CD8-positive, alpha-beta memory T cell (primary cell): Measurements from ENCODE around the gene FGF5. TPM values are rescaled to one million over a fixed set of nuclear protein-coding genes. Genes with fewer than 3 reads are reported as not detected.

Source experiments
- CTCF ChIA-PET: fragments of 350-600 bp; sonication (Branson Sonifier 250); formaldehyde crosslinking; loops from one replicate; lab custom pipeline; 2021; ENCODE audit warnings: antibody characterized with exemption; lab: Charles Lee
- POLR2A ChIA-PET: fragments of 350-600 bp; sonication (Branson Sonifier 250); formaldehyde crosslinking; loops from one replicate; lab custom pipeline; 2021; ENCODE audit warnings: antibody characterized with exemption; lab: Charles Lee
- DNase-seq, 5 donors: peaks; one replicate each; pipeline versions ENCODE4 v3.0.0 to v3.0.0-alpha.2; 2020 to 2022; ENCODE audit warnings: mixed read lengths in 1 of 5
- H3K27ac ChIP-seq: one replicate; pipeline ENCODE4 v1.7.0; 2013; ENCODE audit warnings: low read depth, mild to moderate bottlenecking, low read length, moderate library complexity
- H3K27me3 ChIP-seq: 2 replicates; pipeline ENCODE4 v1.7.0; 2013; ENCODE audit warnings: low read length, mild to moderate bottlenecking; ENCODE audit not compliant: insufficient read depth, poor library complexity, severe bottlenecking
- H3K36me3 ChIP-seq: 2 replicates; pipeline ENCODE4 v1.7.0; 2013; ENCODE audit warnings: mild to moderate bottlenecking, low read length, moderate library complexity; ENCODE audit not compliant: insufficient read depth
- H3K4me1 ChIP-seq: 2 replicates; pipeline ENCODE4 v1.7.0; 2013; ENCODE audit warnings: mild to moderate bottlenecking, low read length, moderate library complexity; ENCODE audit not compliant: insufficient read depth
- H3K4me3 ChIP-seq: 2 replicates; pipeline ENCODE4 v1.7.0; 2013; ENCODE audit warnings: mild to moderate bottlenecking, low read length
- H3K9me3 ChIP-seq: 2 replicates; pipeline ENCODE4 v1.7.0; 2013; ENCODE audit warnings: mild to moderate bottlenecking, low read length
- H3K27ac Mint-ChIP-seq, 8 donors: one replicate each; pipeline ENCODE4 v1.8.0; 2020 to 2021; ENCODE audit warnings: mixed read lengths in 8 of 8, mild to moderate bottlenecking in 6 of 8, inconsistent platforms in 3 of 8, moderate library complexity in 3 of 8
- H3K27me3 Mint-ChIP-seq, 2 donors: one replicate each; pipeline ENCODE4 v1.8.0; 2020 to 2021; ENCODE audit warnings: mixed read lengths in 2 of 2, mild to moderate bottlenecking in 1 of 2, moderate library complexity in 1 of 2
- H3K36me3 Mint-ChIP-seq, 3 donors: one replicate each; pipeline ENCODE4 v1.8.0; 2020 to 2021; ENCODE audit warnings: mixed read lengths in 3 of 3, inconsistent platforms in 1 of 3, mild to moderate bottlenecking in 1 of 3
- H3K4me1 Mint-ChIP-seq, 3 donors: one replicate each; pipeline ENCODE4 v1.8.0; 2020 to 2021; ENCODE audit warnings: mixed read lengths in 3 of 3, inconsistent platforms in 1 of 3, mild to moderate bottlenecking in 1 of 3
- H3K4me3 Mint-ChIP-seq, 7 donors: one replicate each; pipeline ENCODE4 v1.8.0; 2020 to 2021; ENCODE audit warnings: mixed read lengths in 7 of 7, mild to moderate bottlenecking in 6 of 7, moderate library complexity in 4 of 7, inconsistent platforms in 2 of 7
- H3K9me3 Mint-ChIP-seq, 5 donors: one replicate each; pipeline ENCODE4 v1.8.0; 2020 to 2022; ENCODE audit warnings: mixed read lengths in 5 of 5, mild to moderate bottlenecking in 3 of 5, moderate library complexity in 2 of 5, inconsistent platforms in 1 of 5
- polyA plus RNA-seq: library from polyadenylated mRNA; unstranded; fragments of 300-500 nt; fragmentation: Illumina TruSeq; gene quantifications from one replicate; pipeline ENCODE4 v1.2.3, GENCODE V29; 2021
- total RNA-seq, 2 experiments: library from RNA; stranded (reverse); gene quantifications; one replicate each; pipeline ENCODE4 v1.2.3, GENCODE V29; 2021

Gene FGF5
- total and polyA plus RNA-seq, 3 experiments from 2014 or later, result not detected

GRCh38 chr4:80229590-80229989 lies 36.9 kb upstream of the FGF5 start:
- H3K9me3 Mint-ChIP-seq, result no peaks in the 10 kb centered on the region
- ChIA-PET CTCF (no interaction called here), POLR2A (interaction anchor here (0.6 kb wide), 1 partner anchor 454 kb away, joined by 3 read pairs; no protein-coding TSS in a partner anchor)
- H3K4me3 Mint-ChIP-seq, result no peak overlapping the region
- H3K4me1 Mint-ChIP-seq, result peaks cover 0 to 3% (median 0%) of the 10 kb centered on the region in 3 donors
- H3K27me3 Mint-ChIP-seq, result peaks cover 2 to 33% of the 10 kb centered on the region in 2 donors
- Histone ChIP-seq H3K4me1 (no peaks in the 10 kb centered on the region), H3K9me3 (no peaks in the 10 kb centered on the region), H3K27ac (no peak overlapping the region), H3K4me3 (no peak overlapping the region), H3K27me3 (peaks cover 7% of the 10 kb centered on the region), H3K36me3 (no peaks in the 10 kb centered on the region)
- DNase-seq, result no peak
- H3K27ac Mint-ChIP-seq, result no peak overlapping the region
- H3K36me3 Mint-ChIP-seq, result no peaks in the 10 kb centered on the region

GRCh38 chr4:80231180-80231579 lies 35.3 kb upstream of the FGF5 start:
- Mint-ChIP-seq H3K4me3 (no peak overlapping the region), H3K4me1 (peaks cover 0 to 3% (median 0%) of the 10 kb centered on the region in 3 donors), H3K36me3 (no peaks in the 10 kb centered on the region), H3K27me3 (peaks cover 4 to 35% of the 10 kb centered on the region in 2 donors), H3K27ac (no peak overlapping the region), H3K9me3 (no peaks in the 10 kb centered on the region)
- Histone ChIP-seq H3K27me3 (peaks cover 7% of the 10 kb centered on the region), H3K4me3 (no peak overlapping the region), H3K27ac (no peak overlapping the region), H3K36me3 (no peaks in the 10 kb centered on the region), H3K9me3 (no peaks in the 10 kb centered on the region), H3K4me1 (no peaks in the 10 kb centered on the region)
- ChIA-PET POLR2A (no interaction called here), CTCF (no interaction called here)
- no peak for DNase-seq

- CTCF ChIA-PET, result no interaction called here
- H3K27ac Mint-ChIP-seq, result no peak overlapping the region
These were observed 33.6 kb upstream of the FGF5 start for GRCh38 chr4:80232707-80233370.

GRCh38 chr4:80233390-80233789 lies 33.1 kb upstream of the FGF5 start:
- H3K27ac Mint-ChIP-seq, result no peak overlapping the region
- H3K4me3 ChIP-seq, result no peak overlapping the region
- no peaks in the 10 kb centered on the region for H3K9me3 Mint-ChIP-seq
- H3K27ac ChIP-seq, result no peak overlapping the region
- no peaks in the 10 kb centered on the region for H3K36me3 ChIP-seq
- no peak for DNase-seq
- H3K4me3 Mint-ChIP-seq, result no peak overlapping the region
- CTCF ChIA-PET, result no interaction called here
- H3K4me1 ChIP-seq, result no peaks in the 10 kb centered on the region
- H3K4me1 Mint-ChIP-seq, result peaks cover 0 to 3% (median 0%) of the 10 kb centered on the region in 3 donors
- peaks cover 7% of the 10 kb centered on the region for H3K27me3 ChIP-seq
- no peaks in the 10 kb centered on the region for H3K9me3 ChIP-seq
- H3K36me3 Mint-ChIP-seq, result no peaks in the 10 kb centered on the region
- POLR2A ChIA-PET, result no interaction called here
- H3K27me3 Mint-ChIP-seq, result peaks cover 4 to 32% of the 10 kb centered on the region in 2 donors

More at GRCh38 chr4:80232707-80233370, 33.6 kb upstream of the FGF5 start:
- Histone ChIP-seq H3K9me3 (no peaks in the 10 kb centered on the region), H3K27ac (no peak overlapping the region), H3K4me1 (no peaks in the 10 kb centered on the region), H3K4me3 (no peak overlapping the region), H3K36me3 (no peaks in the 10 kb centered on the region), H3K27me3 (peaks cover 7% of the 10 kb centered on the region)
- no peaks in the 10 kb centered on the region for H3K9me3 Mint-ChIP-seq
- no peak overlapping the region for H3K4me3 Mint-ChIP-seq
- POLR2A ChIA-PET, result no interaction called here
- no peaks in the 10 kb centered on the region for H3K36me3 Mint-ChIP-seq
- no peak for DNase-seq
- peaks cover 4 to 35% of the 10 kb centered on the region in 2 donors for H3K27me3 Mint-ChIP-seq
- peaks cover 0 to 3% (median 0%) of the 10 kb centered on the region in 3 donors for H3K4me1 Mint-ChIP-seq

- Mint-ChIP-seq H3K4me1 (no peaks in the 10 kb centered on the region), H3K36me3 (no peaks in the 10 kb centered on the region), H3K4me3 (no peak overlapping the region), H3K9me3 (no peaks in the 10 kb centered on the region), H3K27ac (no peak overlapping the region), H3K27me3 (peaks cover 3 to 20% of the 10 kb centered on the region in 2 donors)
- no peaks in the 10 kb centered on the region for H3K4me1 ChIP-seq
- no peaks in the 10 kb centered on the region for H3K27me3 ChIP-seq
- DNase-seq, result no peak
- no peaks in the 10 kb centered on the region for H3K36me3 ChIP-seq
- no peaks in the 10 kb centered on the region for H3K9me3 ChIP-seq
- ChIA-PET CTCF (no interaction called here), POLR2A (no interaction called here)
- no peak overlapping the region for H3K27ac ChIP-seq
- H3K4me3 ChIP-seq, result no peak overlapping the region
These were observed 31.0 kb upstream of the FGF5 start for GRCh38 chr4:80235451-80235850.

GRCh38 chr4:80237992-80238391 lies 28.5 kb upstream of the FGF5 start:
- Mint-ChIP-seq H3K9me3 (no peaks in the 10 kb centered on the region), H3K27me3 (peaks cover 3 to 9% of the 10 kb centered on the region in 2 donors), H3K4me1 (no peaks in the 10 kb centered on the region), H3K36me3 (no peaks in the 10 kb centered on the region), H3K27ac (no peak overlapping the region), H3K4me3 (no peak overlapping the region)
- Histone ChIP-seq H3K4me3 (no peak overlapping the region), H3K36me3 (no peaks in the 10 kb centered on the region), H3K27ac (no peak overlapping the region), H3K27me3 (no peaks in the 10 kb centered on the region), H3K9me3 (no peaks in the 10 kb centered on the region), H3K4me1 (no peaks in the 10 kb centered on the region)
- ChIA-PET POLR2A (no interaction called here), CTCF (no interaction called here)
- DNase-seq, result no peak

GRCh38 chr4:80239480-80240150 lies 26.8 kb upstream of the FGF5 start:
- POLR2A ChIA-PET, result no interaction called here
- CTCF ChIA-PET, result no interaction called here
- Mint-ChIP-seq H3K4me3 (no peak overlapping the region), H3K27ac (no peak overlapping the region), H3K36me3 (no peaks in the 10 kb centered on the region), H3K9me3 (no peaks in the 10 kb centered on the region), H3K27me3 (peaks cover 4 to 11% of the 10 kb centered on the region in 2 donors), H3K4me1 (no peaks in the 10 kb centered on the region)
- Histone ChIP-seq H3K9me3 (no peaks in the 10 kb centered on the region), H3K4me1 (no peaks in the 10 kb centered on the region), H3K36me3 (no peaks in the 10 kb centered on the region), H3K27ac (no peak overlapping the region), H3K4me3 (no peak overlapping the region), H3K27me3 (peaks cover 7% of the 10 kb centered on the region)
- no peak for DNase-seq

GRCh38 chr4:80240976-80241375 lies 25.5 kb upstream of the FGF5 start:
- no peaks in the 10 kb centered on the region for H3K9me3 ChIP-seq
- Mint-ChIP-seq H3K4me1 (no peaks in the 10 kb centered on the region), H3K4me3 (no peak overlapping the region), H3K9me3 (no peaks in the 10 kb centered on the region), H3K27ac (no peak overlapping the region), H3K36me3 (no peaks in the 10 kb centered on the region), H3K27me3 (peaks cover 4 to 13% of the 10 kb centered on the region in 2 donors)
- peaks cover 7% of the 10 kb centered on the region for H3K27me3 ChIP-seq
- ChIA-PET CTCF (no interaction called here), POLR2A (no interaction called here)
- DNase-seq, result no peak
- no peak overlapping the region for H3K4me3 ChIP-seq
- no peak overlapping the region for H3K27ac ChIP-seq
- H3K36me3 ChIP-seq, result no peaks in the 10 kb centered on the region
- no peaks in the 10 kb centered on the region for H3K4me1 ChIP-seq
